Progenitor cell of endocrine pancreas (in vitro differentiated cells): ENCODE measurements around the gene IFIT1B. TPM values are rescaled to one million over a fixed set of nuclear protein-coding genes. Genes with fewer than 3 reads are reported as not detected.

Experiments
- DNase-seq: peaks from one replicate; pipeline ENCODE4 v3.0.0; 2021; ENCODE audit warnings: low spot score; ENCODE audit not compliant: unreplicated experiment
- H3K27ac Mint-ChIP-seq: 2 replicates; pipeline ENCODE4 v1.8.0; 2021; ENCODE audit warnings: mild to moderate bottlenecking, moderate library complexity, mixed read lengths
- H3K27me3 Mint-ChIP-seq: 2 replicates; pipeline ENCODE4 v1.8.0; 2021; ENCODE audit warnings: mixed read lengths
- H3K36me3 Mint-ChIP-seq: 2 replicates; pipeline ENCODE4 v1.8.0; 2022; ENCODE audit warnings: mixed read lengths; ENCODE audit not compliant: insufficient read depth
- H3K4me1 Mint-ChIP-seq: 2 replicates; pipeline ENCODE4 v1.8.0; 2021; ENCODE audit warnings: low read depth, mixed read lengths
- H3K4me3 Mint-ChIP-seq: 2 replicates; pipeline ENCODE4 v1.8.0; 2021; ENCODE audit warnings: low read depth, mild to moderate bottlenecking, moderate library complexity, mixed read lengths
- H3K9me3 Mint-ChIP-seq: 2 replicates; pipeline ENCODE4 v1.8.0; 2021; ENCODE audit warnings: low read depth, mixed read lengths
- CTCF ChIP-seq: fragments of 200-600 bp; sonication (generic); IDR thresholded peaks from one replicate; pipeline ENCODE4 v1.5.0; 2021; ENCODE audit warnings: antibody characterized with exemption, mild to moderate bottlenecking; ENCODE audit not compliant: unreplicated experiment
- total RNA-seq: library from RNA; stranded (reverse); gene quantifications from 2 replicates; pipeline ENCODE4 v1.2.1, GENCODE V29; 2021

The IFIT1B gene
- total RNA-seq, 1 donor from 2014 or later: not detected

GRCh38 chr10:89332123-89332633 lies 45.7 kb upstream of the IFIT1B start:
- no peak overlapping the region for H3K4me3 Mint-ChIP-seq
- no peak for DNase-seq
- H3K9me3 Mint-ChIP-seq: peaks cover 3% of the 10 kb centered on the region
- H3K27me3 Mint-ChIP-seq: no peaks in the 10 kb centered on the region
- peaks cover 29% of the 10 kb centered on the region for H3K4me1 Mint-ChIP-seq
- no peaks in the 10 kb centered on the region for H3K36me3 Mint-ChIP-seq
- no peak for TF ChIP-seq CTCF
- peak overlapping the region; percentile 88 for H3K27ac Mint-ChIP-seq

GRCh38 chr10:89335226-89335625 lies 42.6 kb upstream of the IFIT1B start:
- no peak for TF ChIP-seq CTCF
- Mint-ChIP-seq H3K27ac (no peak overlapping the region), H3K36me3 (no peaks in the 10 kb centered on the region), H3K4me1 (peaks cover 18% of the 10 kb centered on the region), H3K4me3 (no peak overlapping the region), H3K27me3 (no peaks in the 10 kb centered on the region), H3K9me3 (no peaks in the 10 kb centered on the region)
- no peak for DNase-seq

- DNase-seq: no peak
- peaks cover 18% of the 10 kb centered on the region for H3K4me1 Mint-ChIP-seq
- H3K27me3 Mint-ChIP-seq: no peaks in the 10 kb centered on the region
- H3K9me3 Mint-ChIP-seq: no peaks in the 10 kb centered on the region
- no peak for TF ChIP-seq CTCF
- no peak overlapping the region for H3K27ac Mint-ChIP-seq
- no peak overlapping the region for H3K4me3 Mint-ChIP-seq
- no peaks in the 10 kb centered on the region for H3K36me3 Mint-ChIP-seq
Measured at GRCh38 chr10:89336241-89336640, 41.6 kb upstream of the IFIT1B start.

GRCh38 chr10:89337484-89337883 lies 40.4 kb upstream of the IFIT1B start:
- no peak for TF ChIP-seq CTCF

GRCh38 chr10:89338713-89339112 lies 39.1 kb upstream of the IFIT1B start:
- H3K9me3 Mint-ChIP-seq: no peaks in the 10 kb centered on the region
- TF ChIP-seq CTCF: no peak
- no peaks in the 10 kb centered on the region for H3K36me3 Mint-ChIP-seq
- H3K4me3 Mint-ChIP-seq: no peak overlapping the region
- no peaks in the 10 kb centered on the region for H3K27me3 Mint-ChIP-seq
- peaks cover 2% of the 10 kb centered on the region for H3K4me1 Mint-ChIP-seq
- H3K27ac Mint-ChIP-seq: no peak overlapping the region
- no peak for DNase-seq

More at GRCh38 chr10:89337484-89337883, 40.4 kb upstream of the IFIT1B start:
- no peaks in the 10 kb centered on the region for H3K9me3 Mint-ChIP-seq
- H3K36me3 Mint-ChIP-seq: no peaks in the 10 kb centered on the region
- DNase-seq: no peak
- no peak overlapping the region for H3K27ac Mint-ChIP-seq
- H3K27me3 Mint-ChIP-seq: no peaks in the 10 kb centered on the region
- H3K4me3 Mint-ChIP-seq: no peak overlapping the region
- peaks cover 12% of the 10 kb centered on the region for H3K4me1 Mint-ChIP-seq
